IMR-90 (cell line): ENCODE results near the gene DENND6B. TPM values are rescaled to one million over a fixed set of nuclear protein-coding genes. Genes with fewer than 3 reads are reported as not detected.

Experiments used
- ATAC-seq: fragments of 200-7000 bp; cut with Tn5 transposase; 2 replicates; pipeline ENCODE4 v1.9.1; 2020; ENCODE audit warnings: low read depth, mild to moderate bottlenecking, moderate library complexity
- BruUV-seq: library from RNA; stranded (reverse); fragments of 400-500 nt; replicated peaks from 2 replicates; lab custom pipeline; 2021; lab: Mats Ljungman, UMichigan
- CTCF ChIA-PET: fragments of 300-600 bp; formaldehyde crosslinking; extraction: SDS; loops from one replicate; lab custom pipeline; 2021; ENCODE audit warnings: antibody characterized with exemption; lab: Yijun Ruan, JAX
- POLR2A ChIA-PET: fragments of 300-600 bp; sonication (Branson Sonifier 250); formaldehyde crosslinking; loops from one replicate; lab custom pipeline; 2022; ENCODE audit warnings: antibody characterized with exemption; ENCODE audit not compliant: unreplicated experiment; lab: Charles Lee
- DNase-seq: peaks from one replicate; pipeline ENCODE4 v3.0.0; 2013
- H2AFZ ChIP-seq: replicated peaks from 2 replicates; pipeline ENCODE3; 2013; ENCODE audit warnings: low read length, mild to moderate bottlenecking; ENCODE audit not compliant: poor library complexity
- H2AK5ac ChIP-seq: 2 replicates; pipeline ENCODE4 v1.6.1; 2013; ENCODE audit warnings: low read depth, low read length, inconsistent platforms
- H2AK9ac ChIP-seq: replicated peaks from 2 replicates; pipeline ENCODE3; 2013; ENCODE audit warnings: mild to moderate bottlenecking, low read depth, low read length, moderate library complexity; ENCODE audit not compliant: poor library complexity
- H2BK120ac ChIP-seq: 2 replicates; pipeline ENCODE4 v1.6.1; 2013; ENCODE audit warnings: low read depth, low read length, inconsistent platforms
- H2BK15ac ChIP-seq: 3 replicates; pipeline ENCODE4 v1.6.1; 2013; ENCODE audit warnings: low read depth, low read length, inconsistent platforms
- H2BK20ac ChIP-seq: 2 replicates; pipeline ENCODE4 v1.6.1; 2013; ENCODE audit warnings: low read depth, mild to moderate bottlenecking, inconsistent platforms, low read length, moderate library complexity
- H2BK5ac ChIP-seq: 2 replicates; pipeline ENCODE4 v1.6.1; 2013; ENCODE audit warnings: mild to moderate bottlenecking, low read depth, low read length, inconsistent platforms; ENCODE audit not compliant: poor library complexity, severe bottlenecking
- H3K14ac ChIP-seq: replicated peaks from 2 replicates; pipeline ENCODE4 v1.6.1; 2013; ENCODE audit warnings: low read depth, low read length, inconsistent platforms
- H3K18ac ChIP-seq: 2 replicates; pipeline ENCODE4 v1.6.1; 2013; ENCODE audit warnings: low read depth, low read length, control low read depth
- H3K23ac ChIP-seq: 2 replicates; pipeline ENCODE4 v1.6.1; 2013; ENCODE audit warnings: low read depth, low read length, inconsistent platforms
- H3K27ac ChIP-seq: 2 replicates; pipeline ENCODE4 v1.5.1; 2013; ENCODE audit warnings: mild to moderate bottlenecking, control low read depth, low read length; ENCODE audit not compliant: insufficient read depth
- H3K27me3 ChIP-seq: 2 replicates; pipeline ENCODE4 v1.6.1; 2013; ENCODE audit warnings: low read length; ENCODE audit not compliant: control insufficient read depth, insufficient read depth
- H3K36me3 ChIP-seq: 2 replicates; pipeline ENCODE4 v1.6.1; 2013; ENCODE audit warnings: low read length, mixed read lengths; ENCODE audit not compliant: control insufficient read depth, insufficient read depth
- H3K4ac ChIP-seq: 2 replicates; pipeline ENCODE4 v1.6.1; 2013; ENCODE audit warnings: low read depth, low read length, inconsistent platforms
- H3K4me1 ChIP-seq: 2 replicates; pipeline ENCODE4 v1.6.1; 2013; ENCODE audit warnings: low read length, mixed read lengths; ENCODE audit not compliant: control insufficient read depth, insufficient read depth
- H3K4me2 ChIP-seq: 2 replicates; pipeline ENCODE4 v1.6.1; 2013; ENCODE audit warnings: low read depth, mild to moderate bottlenecking, control low read depth, low read length, moderate library complexity
- H3K4me3 ChIP-seq: 2 replicates; pipeline ENCODE4 v1.5.1; 2013; ENCODE audit warnings: low read depth, mild to moderate bottlenecking, control low read depth, low read length, moderate library complexity; ENCODE audit not compliant: insufficient read depth
- H3K56ac ChIP-seq: 2 replicates; pipeline ENCODE4 v1.6.1; 2013; ENCODE audit warnings: low read length, inconsistent platforms; ENCODE audit not compliant: insufficient read depth; ENCODE audit errors: extremely low read depth
- H3K79me1 ChIP-seq, 2 experiments: 2 replicates each; pipeline ENCODE4 v1.6.1; 2013; ENCODE audit warnings: low read length in 2 of 2, inconsistent platforms in 1 of 2, low read depth in 1 of 2
- H3K9ac ChIP-seq: 2 replicates; pipeline ENCODE4 v1.6.1; 2013; ENCODE audit warnings: low read depth, low read length, control low read depth
- H3K9me1 ChIP-seq: 2 replicates; pipeline ENCODE4 v1.6.1; 2013; ENCODE audit warnings: low read length, inconsistent platforms; ENCODE audit not compliant: insufficient read depth
- H3K9me3 ChIP-seq: 2 replicates; pipeline ENCODE4 v1.6.1; 2013; ENCODE audit warnings: low read length; ENCODE audit not compliant: control insufficient read depth, insufficient read depth
- H4K20me1 ChIP-seq: 2 replicates; pipeline ENCODE4 v1.6.1; 2013; ENCODE audit warnings: low read length, inconsistent platforms; ENCODE audit not compliant: insufficient read depth
- H4K5ac ChIP-seq: 2 replicates; pipeline ENCODE4 v1.6.1; 2013; ENCODE audit warnings: mild to moderate bottlenecking, low read depth, low read length, control low read depth
- H4K8ac ChIP-seq, 2 experiments: 2 replicates each; pipeline ENCODE4 v1.6.1; 2013; ENCODE audit warnings: low read depth in 2 of 2, low read length in 2 of 2, control low read depth in 1 of 2, inconsistent platforms in 1 of 2
- H4K91ac ChIP-seq: 2 replicates; pipeline ENCODE4 v1.6.1; 2013; ENCODE audit warnings: low read depth, low read length, inconsistent platforms; ENCODE audit not compliant: insufficient read depth
- BHLHE40 ChIP-seq: fragments of 150-350 bp; IDR thresholded peaks from 2 replicates; pipeline ENCODE4 v1.6.1; 2016; ENCODE audit warnings: mild to moderate bottlenecking, low read depth, low read length
- CEBPB ChIP-seq: IDR thresholded peaks from 2 replicates; pipeline ENCODE4 v1.6.1; 2012; ENCODE audit warnings: low read depth, low read length, improper control_type of control experiment
- CHD1 ChIP-seq: IDR thresholded peaks from 2 replicates; pipeline ENCODE4 v1.6.1; 2012; ENCODE audit warnings: low read depth, low read length, improper control_type of control experiment
- CTCF ChIP-seq: conservative IDR thresholded peaks from 2 replicates; pipeline ENCODE4 v1.5.1; 2012; ENCODE audit warnings: mild to moderate bottlenecking, low read depth, low read length, improper control_type of control experiment
- ELK1 ChIP-seq: fragments of 150-350 bp; IDR thresholded peaks from 2 replicates; pipeline ENCODE4 v1.6.1; 2016; ENCODE audit warnings: low read depth, mild to moderate bottlenecking, low read length, moderate library complexity, borderline replicate concordance
- FOS ChIP-seq: fragments of 150-350 bp; IDR thresholded peaks from 2 replicates; pipeline ENCODE4 v1.6.1; 2016; ENCODE audit warnings: low read depth, low read length
- MAFK ChIP-seq: IDR thresholded peaks from 2 replicates; pipeline ENCODE4 v1.6.1; 2012; ENCODE audit warnings: low read depth, low read length, improper control_type of control experiment
- MAZ ChIP-seq: IDR thresholded peaks from 2 replicates; pipeline ENCODE4 v1.6.1; 2012; ENCODE audit warnings: low read depth, mild to moderate bottlenecking, low read length, improper control_type of control experiment, moderate library complexity, borderline replicate concordance
- MXI1 ChIP-seq: IDR thresholded peaks from 2 replicates; pipeline ENCODE4 v1.6.1; 2012; ENCODE audit warnings: low read depth, mild to moderate bottlenecking, low read length, moderate library complexity, borderline replicate concordance
- NFE2L2 ChIP-seq: fragments of 150-350 bp; IDR thresholded peaks from 2 replicates; pipeline ENCODE4 v1.6.1; 2016; ENCODE audit warnings: low read depth, mild to moderate bottlenecking, low read length
- POLR2A ChIP-seq: IDR thresholded peaks from 2 replicates; pipeline ENCODE4 v1.6.1; 2012; ENCODE audit warnings: mild to moderate bottlenecking, low read depth, low read length
- RAD21 ChIP-seq: IDR thresholded peaks from 2 replicates; pipeline ENCODE4 v1.6.1; 2012; ENCODE audit warnings: low read length, improper control_type of control experiment
- RCOR1 ChIP-seq: IDR thresholded peaks from 2 replicates; pipeline ENCODE4 v1.6.1; 2012; ENCODE audit warnings: mild to moderate bottlenecking, low read length, improper control_type of control experiment; ENCODE audit not compliant: insufficient replicate concordance
- RFX5 ChIP-seq: IDR thresholded peaks from 2 replicates; pipeline ENCODE4 v1.8.0; 2012; ENCODE audit warnings: low read depth, mild to moderate bottlenecking, low read length, moderate library complexity
- SMC3 ChIP-seq: fragments of 150-350 bp; IDR thresholded peaks from 2 replicates; pipeline ENCODE4 v1.6.1; 2016; ENCODE audit warnings: low read depth, mild to moderate bottlenecking, antibody characterized with exemption, low read length, moderate library complexity
- USF2 ChIP-seq: fragments of 150-350 bp; IDR thresholded peaks from 2 replicates; pipeline ENCODE4 v1.6.1; 2017; ENCODE audit warnings: mild to moderate bottlenecking, antibody characterized with exemption, low read length, low read depth
- WGBS, 2 experiments: methylation state at CpG; one replicate each; pipeline versions ENCODE4 v1.1.5 to v1.1.7; 2013; ENCODE audit warnings: missing lambda C conversion rate in 2 of 2; ENCODE audit not compliant: insufficient read length in 1 of 2; ENCODE audit errors: extremely low coverage in 2 of 2; 5-methylcytosine and 5-hydroxymethylcytosine counted together
- dilution Hi-C: fragments of 300-500 bp; cut with HindIII; formaldehyde crosslinking; loops from one replicate; pipeline ENCODE4 v1.14.3; 2018; ENCODE audit warnings: low sequenced_read_pairs; ENCODE audit not compliant: unreplicated experiment
- in situ Hi-C: fragments of 300-500 bp; cut with MboI; formaldehyde crosslinking; loops from 3 replicates; pipeline ENCODE4 v1.14.3; 2019; ENCODE audit warnings: low sequenced_read_pairs, inconsistent platforms, mixed read lengths
- intact Hi-C: fragments of 100-400 bp; cut with micrococcal nuclease; formaldehyde crosslinking; loops from 2 replicates; pipeline ENCODE4 v1.10.0; 2022
- polyA plus RNA-seq, 3 experiments: library from polyadenylated mRNA; depleted of rRNA; stranded (reverse); fragments of >200 nt; gene quantifications; 2 replicates each; pipeline ENCODE4 v1.2.3, GENCODE V29; 2012; ENCODE audit warnings: low replicate concordance in 1 of 3
- total RNA-seq: library from RNA; depleted of rRNA; stranded (reverse); fragments of >200 nt; gene quantifications from 2 replicates; pipeline ENCODE4 v1.2.3, GENCODE V29; 2012

Gene DENND6B
- total and polyA plus RNA-seq, 2 of the 4 experiments (the other 2 are of a cell fraction) = 0.36 to 4.9 TPM

GRCh38 chr22:50281384-50281760 lies 45.4 kb downstream of the DENND6B start:
- DNase-seq (no peak), ATAC-seq (no peak)
- Histone ChIP-seq H3K27me3 (no peaks in the 10 kb centered on the region), H3K23ac (no peak overlapping the region), H3K4me1 (peaks cover 8% of the 10 kb centered on the region), H3K18ac (no peak overlapping the region), H3K56ac (no peak overlapping the region), H3K9ac (no peak overlapping the region), H4K20me1 (peaks cover 38% of the 10 kb centered on the region), H3K4ac (no peak overlapping the region), H3K27ac (no peak overlapping the region; the same call in 1 of the 2 replicates), H3K9me1 (no peaks in the 10 kb centered on the region), H2BK15ac (no peak overlapping the region), H3K14ac (no peak overlapping the region), H4K91ac (no peak overlapping the region), H3K9me3 (no peaks in the 10 kb centered on the region), H3K79me1 (peaks cover 13 to 39% of the 10 kb centered on the region in 2 experiments; a peak in 3 of 4 replicates), H4K8ac (no peak overlapping the region), H4K5ac (no peak overlapping the region), H2AK5ac (no peak overlapping the region), H2AK9ac (peak overlapping the region; percentile 42), H2BK120ac (no peak overlapping the region), H3K4me3 (no peak overlapping the region), H2BK20ac (no peak overlapping the region), H2AFZ (no peak overlapping the region), H3K4me2 (no peak overlapping the region), H2BK5ac (peak overlapping the region; percentile 99), H3K36me3 (peaks cover 89% of the 10 kb centered on the region)
- 97% methylated on average over 23 of the region's 36 CpGs; no CpG with 5 or more reads in 1 of the 2 experiments for WGBS, 2 experiments
- no TSS peak for BruUV-seq
- no peak for TF ChIP-seq FOS
- no peak for TF ChIP-seq RFX5
- no peak for TF ChIP-seq RAD21
- no peak for TF ChIP-seq NFE2L2
- TF ChIP-seq CHD1 = no peak
- no peak for TF ChIP-seq MAFK
- no peak for TF ChIP-seq POLR2A
- TF ChIP-seq USF2 = no peak
- no peak for TF ChIP-seq MXI1
- no peak for TF ChIP-seq CEBPB
- no peak for TF ChIP-seq MAZ
- TF ChIP-seq SMC3 = no peak
- TF ChIP-seq RCOR1 = no peak
- no peak for TF ChIP-seq ELK1
- TF ChIP-seq CTCF = no peak
- TF ChIP-seq BHLHE40 = no peak
- ChIA-PET POLR2A (no interaction called here), CTCF (no interaction called here)
- in situ Hi-C loops (no loop called here), intact Hi-C loops (no loop called here), dilution Hi-C loops (no loop called here)
